Measurements from ENCODE around the gene KLHL36.
"Not testable (repeated sequence)": the region's sequence is repeated elsewhere in the genome, so short reads cannot be mapped to it uniquely, and the experiment has no call there.

Gene KLHL36

GRCh38 chr16:84614968-84615813 lies 33.1 kb upstream of the KLHL36 start:
- Histone ChIP-seq H3K4me1 (ENCODE audit: control insufficient read depth in 2 of 2, insufficient read depth in 2 of 2, low read length in 2 of 2) (peaks cover 4 to 29% of the 10 kb centered on the region in 2 donors), H3K9me3 (ENCODE audit: control insufficient read depth in 2 of 2, low read length in 2 of 2) (no peaks in the 10 kb centered on the region), H3K27me3 (ENCODE audit: control insufficient read depth in 2 of 2, insufficient read depth in 2 of 2, low read length in 2 of 2) (no peaks in the 10 kb centered on the region), H3K27ac (ENCODE audit: low read depth in 2 of 2, low read length in 2 of 2) (no peak overlapping the region), H3K9ac (ENCODE audit: low read depth in 1 of 2, low read length in 2 of 2) (no peak overlapping the region), H3K4me3 (ENCODE audit: low read length in 2 of 2) (peak overlapping the region in 1 of 2 donors; percentile 53), H3K36me3 (ENCODE audit: control insufficient read depth in 2 of 2, insufficient read depth in 2 of 2, low read length in 2 of 2) (peaks cover 0 to 3% of the 10 kb centered on the region in 2 donors)

GRCh38 chr16:84616515-84616914 lies 31.8 kb upstream of the KLHL36 start:
- Histone ChIP-seq H3K27ac (ENCODE audit: low read depth in 2 of 2, low read length in 2 of 2) (peak overlapping the region in 1 of 2 donors; percentile 43), H3K4me3 (ENCODE audit: low read length in 2 of 2) (peak overlapping the region; percentile 66 to 84), H3K4me1 (ENCODE audit: control insufficient read depth in 2 of 2, insufficient read depth in 2 of 2, low read length in 2 of 2) (peaks cover 6 to 25% of the 10 kb centered on the region in 2 donors), H3K9ac (ENCODE audit: low read depth in 1 of 2, low read length in 2 of 2) (peak overlapping the region in 1 of 2 donors; percentile 26), H3K9me3 (ENCODE audit: control insufficient read depth in 2 of 2, low read length in 2 of 2) (no peaks in the 10 kb centered on the region), H3K27me3 (ENCODE audit: control insufficient read depth in 2 of 2, insufficient read depth in 2 of 2, low read length in 2 of 2) (no peaks in the 10 kb centered on the region), H3K36me3 (ENCODE audit: control insufficient read depth in 2 of 2, insufficient read depth in 2 of 2, low read length in 2 of 2) (peaks cover 0 to 3% of the 10 kb centered on the region in 2 donors)

GRCh38 chr16:84617041-84617790 lies 31.1 kb upstream of the KLHL36 start:
- peaks cover 0 to 3% of the 10 kb centered on the region in 2 donors for H3K36me3 ChIP-seq (ENCODE audit: control insufficient read depth in 2 of 2, insufficient read depth in 2 of 2, low read length in 2 of 2)
- peak overlapping the region; percentile 66 to 84 for H3K4me3 ChIP-seq (ENCODE audit: low read length in 2 of 2)
- no peaks in the 10 kb centered on the region for H3K27me3 ChIP-seq (ENCODE audit: control insufficient read depth in 2 of 2, insufficient read depth in 2 of 2, low read length in 2 of 2)
- H3K27ac ChIP-seq (ENCODE audit: low read depth in 2 of 2, low read length in 2 of 2) = peak overlapping the region; percentile 26 to 77
- peak overlapping the region; percentile 52 to 76 for H3K9ac ChIP-seq (ENCODE audit: low read depth in 1 of 2, low read length in 2 of 2)
- no peaks in the 10 kb centered on the region for H3K9me3 ChIP-seq (ENCODE audit: control insufficient read depth in 2 of 2, low read length in 2 of 2)
- H3K4me1 ChIP-seq (ENCODE audit: control insufficient read depth in 2 of 2, insufficient read depth in 2 of 2, low read length in 2 of 2) = peaks cover 12 to 19% of the 10 kb centered on the region in 2 donors

- Histone ChIP-seq H3K9me3 (ENCODE audit: control insufficient read depth in 2 of 2, low read length in 2 of 2) (no peaks in the 10 kb centered on the region), H3K36me3 (ENCODE audit: control insufficient read depth in 2 of 2, insufficient read depth in 2 of 2, low read length in 2 of 2) (peaks cover 0 to 3% of the 10 kb centered on the region in 2 donors), H3K9ac (ENCODE audit: low read depth in 1 of 2, low read length in 2 of 2) (peak within 1 kb of the TSS; percentile 52 to 76), H3K27me3 (ENCODE audit: control insufficient read depth in 2 of 2, insufficient read depth in 2 of 2, low read length in 2 of 2) (no peaks in the 10 kb centered on the region), H3K4me3 (ENCODE audit: low read length in 2 of 2) (peak within 1 kb of the TSS; percentile 66 to 84), H3K27ac (ENCODE audit: low read depth in 2 of 2, low read length in 2 of 2) (peak within 1 kb of the TSS; percentile 26 to 77), H3K4me1 (ENCODE audit: control insufficient read depth in 2 of 2, insufficient read depth in 2 of 2, low read length in 2 of 2) (peaks cover 12 to 19% of the 10 kb centered on the region in 2 donors)
Observed at GRCh38 chr16:84617791-84618580, 30.3 kb upstream of the KLHL36 start, which contains the start of gene COTL1. Gene COTL1 (minus strand): TSS chr16:84618078. CDS start chr16:84617914, 164 bp downstream.

DNA sequence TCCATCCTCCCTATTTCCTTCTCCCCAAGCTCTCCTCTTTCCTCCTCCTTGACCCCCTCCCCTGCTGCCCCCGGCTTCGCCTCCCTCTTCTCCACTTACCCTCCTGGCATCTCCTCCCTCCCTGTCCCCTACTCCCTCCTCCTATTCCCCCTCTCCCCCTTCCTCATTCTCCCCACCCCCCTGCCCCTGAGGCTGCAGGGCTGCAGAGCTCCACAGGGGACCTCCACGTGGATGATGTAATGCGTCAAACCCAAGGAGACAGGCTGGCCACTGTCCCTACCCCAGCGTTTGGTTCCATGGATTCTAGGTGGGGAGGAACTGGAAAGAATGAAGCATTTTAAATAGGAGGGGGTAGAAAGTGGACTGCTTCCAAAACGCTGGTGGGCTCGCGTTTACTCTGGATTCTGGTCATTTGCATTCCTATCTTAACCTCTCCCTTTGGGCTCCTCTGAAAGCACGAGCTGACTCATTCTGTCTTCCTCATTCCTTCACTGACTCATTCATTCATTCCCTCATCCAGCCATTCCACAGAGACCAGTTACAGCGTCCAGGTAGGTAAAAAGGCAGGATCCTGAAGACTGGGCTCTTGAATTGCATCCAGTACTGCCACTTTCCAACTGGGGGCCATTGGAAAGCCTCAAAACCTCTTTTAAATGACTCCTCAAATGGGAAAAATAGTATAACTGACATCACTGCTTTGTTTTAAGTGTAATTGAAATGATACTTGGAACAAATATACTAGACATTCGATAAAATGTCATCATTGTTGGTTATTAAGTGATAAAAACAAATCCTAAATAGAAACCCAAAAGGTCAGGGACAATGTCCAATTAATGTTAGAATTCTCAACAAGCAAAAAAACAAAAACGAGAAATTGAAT lies 29.5 kb upstream of the KLHL36 start:
- H3K27me3 ChIP-seq (ENCODE audit: control insufficient read depth in 2 of 2, insufficient read depth in 2 of 2, low read length in 2 of 2) = no peaks in the 10 kb centered on the region
- H3K4me3 ChIP-seq (ENCODE audit: low read length in 2 of 2) = no peak overlapping the region
- H3K36me3 ChIP-seq (ENCODE audit: control insufficient read depth in 2 of 2, insufficient read depth in 2 of 2, low read length in 2 of 2) = peaks cover 0 to 3% of the 10 kb centered on the region in 2 donors
- H3K9me3 ChIP-seq (ENCODE audit: control insufficient read depth in 2 of 2, low read length in 2 of 2) = no peaks in the 10 kb centered on the region
- H3K27ac ChIP-seq (ENCODE audit: low read depth in 2 of 2, low read length in 2 of 2) = peak overlapping the region; percentile 3 to 23
- H3K9ac ChIP-seq (ENCODE audit: low read depth in 1 of 2, low read length in 2 of 2) = no peak overlapping the region
- peaks cover 12 to 19% of the 10 kb centered on the region in 2 donors for H3K4me1 ChIP-seq (ENCODE audit: control insufficient read depth in 2 of 2, insufficient read depth in 2 of 2, low read length in 2 of 2)

GRCh38 chr16:84620913-84621312 lies 27.4 kb upstream of the KLHL36 start:
- H3K36me3 ChIP-seq (ENCODE audit: control insufficient read depth in 2 of 2, insufficient read depth in 2 of 2, low read length in 2 of 2); H3K9me3 ChIP-seq (ENCODE audit: control insufficient read depth in 2 of 2, low read length in 2 of 2); H3K27ac ChIP-seq (ENCODE audit: low read depth in 2 of 2, low read length in 2 of 2); H3K4me3 ChIP-seq (ENCODE audit: low read length in 2 of 2); H3K9ac ChIP-seq (ENCODE audit: low read depth in 1 of 2, low read length in 2 of 2); H3K27me3 ChIP-seq (ENCODE audit: control insufficient read depth in 2 of 2, insufficient read depth in 2 of 2, low read length in 2 of 2): not testable (repeated sequence)
- H3K4me1 ChIP-seq (ENCODE audit: control insufficient read depth in 2 of 2, insufficient read depth in 2 of 2, low read length in 2 of 2) = peaks cover 10 to 12% of the 10 kb centered on the region in 2 donors

DNA sequence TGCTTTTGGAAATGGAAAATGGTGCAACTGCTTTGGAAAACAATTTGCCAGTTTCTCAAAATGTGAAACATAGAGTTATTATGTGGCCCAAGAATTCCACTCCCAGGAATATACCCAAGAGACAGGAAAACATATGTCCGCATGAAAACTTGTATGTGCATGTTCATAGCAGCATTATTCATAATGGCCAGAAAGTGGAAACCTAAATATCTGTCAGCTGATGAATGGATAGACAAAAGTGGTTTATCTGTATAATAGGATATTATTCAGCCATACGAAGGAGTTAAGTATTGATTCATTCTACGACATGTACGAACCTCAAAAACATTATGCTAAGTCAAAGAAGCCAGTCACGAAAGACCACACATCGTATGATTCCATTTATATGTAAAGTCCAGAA lies 22.8 kb upstream of the KLHL36 start:
- Histone ChIP-seq H3K27me3 (ENCODE audit: control insufficient read depth in 2 of 2, insufficient read depth in 2 of 2, low read length in 2 of 2) (no peaks in the 10 kb centered on the region), H3K9ac (ENCODE audit: low read depth in 1 of 2, low read length in 2 of 2) (no peak overlapping the region), H3K36me3 (ENCODE audit: control insufficient read depth in 2 of 2, insufficient read depth in 2 of 2, low read length in 2 of 2) (no peaks in the 10 kb centered on the region), H3K4me1 (ENCODE audit: control insufficient read depth in 2 of 2, insufficient read depth in 2 of 2, low read length in 2 of 2) (peaks cover 0 to 8% of the 10 kb centered on the region in 2 donors), H3K4me3 (ENCODE audit: low read length in 2 of 2) (no peak overlapping the region), H3K27ac (ENCODE audit: low read depth in 2 of 2, low read length in 2 of 2) (no peak overlapping the region), H3K9me3 (ENCODE audit: control insufficient read depth in 2 of 2, low read length in 2 of 2) (no peaks in the 10 kb centered on the region)

- H3K4me1 ChIP-seq (ENCODE audit: control insufficient read depth in 2 of 2, insufficient read depth in 2 of 2, low read length in 2 of 2) = no peaks in the 10 kb centered on the region
- no peak overlapping the region for H3K9ac ChIP-seq (ENCODE audit: low read depth in 1 of 2, low read length in 2 of 2)
- no peaks in the 10 kb centered on the region for H3K27me3 ChIP-seq (ENCODE audit: control insufficient read depth in 2 of 2, insufficient read depth in 2 of 2, low read length in 2 of 2)
- no peaks in the 10 kb centered on the region for H3K9me3 ChIP-seq (ENCODE audit: control insufficient read depth in 2 of 2, low read length in 2 of 2)
- no peak overlapping the region for H3K4me3 ChIP-seq (ENCODE audit: low read length in 2 of 2)
- H3K36me3 ChIP-seq (ENCODE audit: control insufficient read depth in 2 of 2, insufficient read depth in 2 of 2, low read length in 2 of 2) = no peaks in the 10 kb centered on the region
- H3K27ac ChIP-seq (ENCODE audit: low read depth in 2 of 2, low read length in 2 of 2) = no peak overlapping the region
Observed at GRCh38 chr16:84628226-84628731, 20.0 kb upstream of the KLHL36 start.

GRCh38 chr16:84629580-84629979 lies 18.7 kb upstream of the KLHL36 start:
- H3K9ac ChIP-seq (ENCODE audit: low read depth in 1 of 2, low read length in 2 of 2) = no peak overlapping the region
- no peak overlapping the region for H3K4me3 ChIP-seq (ENCODE audit: low read length in 2 of 2)
- H3K36me3 ChIP-seq (ENCODE audit: control insufficient read depth in 2 of 2, insufficient read depth in 2 of 2, low read length in 2 of 2) = no peaks in the 10 kb centered on the region

More at GRCh38 chr16:84629580-84629979, 18.7 kb upstream of the KLHL36 start:
- H3K27me3 ChIP-seq (ENCODE audit: control insufficient read depth in 2 of 2, insufficient read depth in 2 of 2, low read length in 2 of 2) = no peaks in the 10 kb centered on the region
- no peaks in the 10 kb centered on the region for H3K4me1 ChIP-seq (ENCODE audit: control insufficient read depth in 2 of 2, insufficient read depth in 2 of 2, low read length in 2 of 2)
- H3K27ac ChIP-seq (ENCODE audit: low read depth in 2 of 2, low read length in 2 of 2) = no peak overlapping the region
- H3K9me3 ChIP-seq (ENCODE audit: control insufficient read depth in 2 of 2, low read length in 2 of 2) = no peaks in the 10 kb centered on the region

Data from mucosa of rectum (tissue), 2 donors.